Midbrain (tissue), 1 donor: Measurements from ENCODE around the gene MARK3.

Experiments used
- DNase-seq: peaks from one replicate; lab custom pipeline; 2025; lab: John Stamatoyannopoulos, UW

The MARK3 gene

GRCh38 chr14:103396463-103396862, 11.2 kb downstream of the MARK3 start:
- DNase-seq: no peak

DNA sequence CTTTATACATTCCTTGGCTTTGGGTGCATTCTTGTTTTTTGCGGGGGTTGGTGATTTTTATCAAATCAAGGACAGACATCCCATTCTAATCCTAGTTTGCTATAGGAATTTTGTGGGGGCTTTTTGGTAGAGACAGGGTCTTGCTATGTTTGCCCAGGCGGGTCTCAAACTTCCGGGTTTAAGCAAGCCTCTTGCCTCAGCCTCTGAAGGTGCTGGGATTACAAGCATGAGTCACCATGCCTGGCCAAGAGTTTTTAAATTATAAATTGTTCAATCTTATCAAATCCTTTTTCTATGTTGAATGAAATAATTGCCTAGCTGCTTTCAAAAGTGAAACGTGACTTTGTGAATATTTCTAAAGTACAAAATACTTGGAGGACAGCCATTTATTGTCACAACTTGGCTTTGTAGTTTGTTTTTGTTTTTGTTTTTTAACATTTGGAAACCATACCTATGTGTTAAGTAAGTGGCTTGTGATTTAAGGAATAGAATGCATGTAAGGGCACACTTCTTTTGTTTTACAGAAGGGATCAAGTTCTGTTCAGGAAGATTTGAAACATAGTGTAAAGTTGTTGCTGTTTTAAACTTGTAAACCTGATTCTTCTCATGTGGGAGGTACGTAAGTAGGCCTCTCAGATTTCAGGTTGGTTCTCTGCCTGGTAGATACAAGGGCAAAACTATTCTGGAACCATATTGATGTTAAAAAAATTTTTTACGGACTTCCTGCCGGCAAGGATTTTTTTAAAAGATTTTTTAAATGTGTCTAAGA, 13.4 kb downstream of the MARK3 start:
- no peak for DNase-seq

DNA sequence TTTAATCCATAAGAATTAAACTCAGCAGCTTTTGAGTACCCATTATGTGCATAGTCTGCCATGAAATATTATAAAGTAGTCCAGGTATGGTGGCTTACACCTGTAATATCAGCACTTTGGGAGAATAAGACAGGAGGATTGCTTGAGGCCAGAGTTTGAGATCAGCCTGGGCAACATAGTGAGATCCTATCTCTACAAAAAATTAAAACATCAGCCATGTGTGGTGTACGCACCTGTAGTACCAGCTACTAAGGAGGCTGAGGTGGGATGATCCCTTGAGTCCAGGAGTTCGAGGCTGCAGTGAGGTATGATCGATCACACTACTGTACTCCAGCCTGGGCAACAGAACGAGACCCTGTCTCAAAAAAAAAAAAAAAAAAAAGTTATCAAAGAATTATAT, 15.3 kb downstream of the MARK3 start:
- no peak for DNase-seq

DNA sequence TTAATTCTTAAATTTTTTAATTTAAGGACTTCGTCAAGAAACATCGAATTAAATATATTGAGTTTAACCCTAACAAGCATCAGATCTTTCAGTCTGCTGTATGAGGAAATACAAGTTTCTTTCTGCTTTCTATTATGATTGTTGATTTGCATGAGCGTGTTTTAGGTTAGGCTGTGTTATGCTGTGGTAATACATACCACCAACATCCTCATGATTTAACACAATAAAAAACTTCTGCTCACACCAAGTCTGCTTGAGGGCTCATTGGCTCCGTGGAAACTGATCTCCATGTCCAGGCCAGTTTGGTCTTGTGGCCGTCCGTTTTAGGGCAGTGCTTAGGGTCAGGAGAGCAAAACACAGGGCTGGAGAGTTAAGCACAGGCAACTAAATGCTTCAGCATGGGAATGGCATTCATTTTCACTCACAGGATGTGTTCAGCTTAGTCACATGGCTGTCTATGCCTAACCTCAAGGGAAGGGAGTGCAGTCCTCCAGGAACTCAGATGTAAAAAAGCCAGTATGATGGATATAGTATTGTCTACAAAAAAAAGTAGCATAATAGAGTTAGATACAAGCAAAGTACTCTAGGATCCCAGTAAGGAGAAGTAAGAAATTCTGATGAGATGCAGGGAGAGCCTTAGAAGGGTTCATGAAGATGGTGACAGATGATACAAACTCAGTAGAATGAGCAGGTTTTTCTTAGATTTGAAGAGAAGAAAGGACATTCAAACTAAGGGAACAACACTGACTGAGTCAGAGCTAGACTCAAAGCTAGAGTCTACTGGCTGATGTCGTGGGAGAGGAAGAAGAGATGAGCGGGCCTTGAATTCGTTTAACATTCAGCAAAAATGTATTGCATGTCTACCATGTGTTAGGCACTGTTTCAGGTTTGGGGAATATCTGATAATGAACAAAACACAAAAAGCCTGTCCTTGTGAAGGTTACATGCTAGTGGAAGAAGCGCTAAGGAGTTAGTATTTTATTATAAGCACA, 16.3 kb downstream of the MARK3 start:
- no peak for DNase-seq

- DNase-seq: no peak
Observed at GRCh38 chr14:103402695-103403094, 17.5 kb downstream of the MARK3 start.

DNA sequence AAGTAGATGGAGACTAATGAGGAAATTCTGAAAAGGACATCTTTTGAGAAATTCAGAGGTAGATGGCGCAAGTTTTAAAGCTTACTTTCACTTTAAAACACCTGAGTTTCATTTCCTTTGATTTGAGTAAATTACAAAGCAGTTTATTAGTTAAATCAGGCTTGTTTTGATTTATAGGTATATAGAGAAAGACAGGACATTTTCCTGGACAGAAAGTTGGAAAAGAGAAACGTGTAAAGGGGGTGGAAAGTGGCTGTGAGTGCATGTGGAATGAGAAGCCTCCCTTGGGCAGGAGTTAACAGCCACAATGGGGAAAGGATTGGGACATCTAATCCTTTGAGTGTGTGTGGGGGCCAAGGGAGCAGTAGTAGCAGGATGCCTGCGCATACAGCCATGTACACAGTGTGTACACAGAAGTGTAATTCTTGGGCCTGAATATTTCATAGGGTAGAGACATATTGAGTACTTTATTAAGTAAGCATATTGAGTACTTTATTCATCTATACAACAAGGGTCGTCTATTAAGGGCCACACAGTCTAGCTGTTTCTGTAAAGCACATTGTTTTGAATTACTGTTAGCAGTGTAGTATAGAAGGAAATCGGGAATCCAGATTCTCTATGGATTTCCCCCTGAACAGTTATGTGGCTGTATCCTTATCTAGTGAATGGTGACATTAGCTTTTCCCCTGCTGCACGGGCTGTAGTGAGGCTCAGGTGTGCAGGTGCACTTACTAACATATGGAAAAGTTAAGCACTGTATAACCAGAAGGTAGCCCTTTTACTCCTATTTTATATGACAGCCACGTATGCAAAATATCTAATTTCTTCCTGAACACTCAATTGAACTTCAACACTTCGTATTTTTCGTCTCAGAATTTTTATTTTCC, 19.1 kb downstream of the MARK3 start:
- no peak for DNase-seq

DNA sequence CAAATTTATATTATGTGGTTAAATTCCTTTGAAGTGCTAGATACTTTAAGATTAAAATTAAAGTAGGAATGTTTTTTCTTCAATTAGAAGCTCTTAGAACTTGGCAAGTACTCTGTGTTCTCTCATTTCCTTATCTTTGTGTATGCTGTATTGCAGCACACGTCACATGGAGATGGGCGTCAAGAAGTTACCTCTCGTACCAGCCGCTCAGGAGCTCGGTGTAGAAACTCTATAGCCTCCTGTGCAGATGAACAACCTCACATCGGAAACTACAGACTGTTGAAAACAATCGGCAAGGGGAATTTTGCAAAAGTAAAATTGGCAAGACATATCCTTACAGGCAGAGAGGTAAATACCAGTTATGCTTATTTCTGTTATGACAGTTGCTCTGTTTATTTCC, 19.7 kb downstream of the MARK3 start:
- no peak for DNase-seq

DNA sequence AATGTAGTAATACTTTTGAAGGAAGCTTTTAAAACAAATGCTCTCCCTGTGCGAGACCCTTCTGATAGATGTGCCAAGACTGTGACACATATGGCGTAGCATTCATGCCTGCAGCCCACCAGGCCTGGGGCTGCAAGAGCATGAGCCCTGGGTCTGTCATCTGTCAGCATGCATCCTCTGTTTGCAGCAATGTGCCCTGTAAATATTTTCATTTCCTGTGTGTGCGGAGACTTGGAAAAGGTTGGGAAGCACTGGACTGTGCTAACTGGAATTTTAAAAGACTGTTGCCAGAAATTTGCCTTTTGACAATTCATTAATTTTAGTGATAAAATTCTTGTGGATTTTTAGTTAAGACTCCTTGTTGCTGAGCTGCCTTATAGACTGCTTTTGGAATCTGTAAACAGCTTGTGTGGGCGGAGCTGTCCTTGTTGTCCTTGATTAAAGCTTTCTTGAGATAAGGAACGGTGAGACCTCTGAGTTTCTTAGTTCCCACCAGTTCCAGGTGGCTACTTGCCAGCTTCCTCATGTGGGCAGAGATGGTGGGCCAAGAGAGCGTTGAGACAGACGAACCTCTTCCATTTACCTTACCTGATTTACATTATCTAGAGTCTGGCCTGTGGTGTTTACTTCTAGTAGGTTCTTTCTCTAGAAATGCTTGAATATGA, 23.4 kb downstream of the MARK3 start:
- no peak for DNase-seq

- DNase-seq: peak; percentile 48
Observed at GRCh38 chr14:103416916-103417315, 31.7 kb downstream of the MARK3 start.

DNA sequence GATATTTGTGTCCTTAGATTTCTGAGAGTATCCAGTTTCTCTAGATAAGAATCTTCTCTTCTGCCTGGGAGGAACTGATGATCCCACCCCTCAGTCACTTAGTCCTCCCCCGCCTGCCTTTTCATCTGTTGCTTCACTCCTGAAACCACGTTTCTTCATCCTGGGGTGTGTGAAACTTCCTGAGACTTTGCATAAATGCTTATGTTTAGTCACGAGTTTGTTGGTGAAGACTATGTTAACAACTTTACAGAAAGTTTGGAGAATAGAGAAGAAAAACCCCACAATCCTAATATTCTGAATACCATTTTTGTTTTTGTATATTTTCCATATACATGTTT, 33.2 kb downstream of the MARK3 start:
- DNase-seq: no peak

DNA sequence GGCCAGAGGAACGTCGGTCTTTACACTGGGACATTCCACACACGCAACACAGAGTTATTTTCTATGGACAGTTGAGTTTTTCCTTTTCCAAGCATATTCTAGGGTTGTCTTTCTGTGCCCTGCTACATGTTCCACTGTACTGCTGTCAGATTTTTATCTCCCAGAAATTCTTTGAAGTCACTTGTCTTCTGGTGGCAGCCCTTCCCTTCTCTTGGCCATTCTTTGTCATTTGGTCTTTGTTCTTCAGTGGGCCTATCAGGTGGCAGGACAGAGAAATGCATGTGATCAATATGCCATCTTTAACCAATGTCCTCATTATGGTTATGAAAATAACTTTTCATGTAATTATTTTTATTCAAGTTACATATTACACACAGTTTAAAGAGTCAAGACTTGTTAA, 36.3 kb downstream of the MARK3 start:
- DNase-seq: no peak

- DNase-seq: no peak
Observed at GRCh38 chr14:103423050-103423461, 37.8 kb downstream of the MARK3 start.

DNA sequence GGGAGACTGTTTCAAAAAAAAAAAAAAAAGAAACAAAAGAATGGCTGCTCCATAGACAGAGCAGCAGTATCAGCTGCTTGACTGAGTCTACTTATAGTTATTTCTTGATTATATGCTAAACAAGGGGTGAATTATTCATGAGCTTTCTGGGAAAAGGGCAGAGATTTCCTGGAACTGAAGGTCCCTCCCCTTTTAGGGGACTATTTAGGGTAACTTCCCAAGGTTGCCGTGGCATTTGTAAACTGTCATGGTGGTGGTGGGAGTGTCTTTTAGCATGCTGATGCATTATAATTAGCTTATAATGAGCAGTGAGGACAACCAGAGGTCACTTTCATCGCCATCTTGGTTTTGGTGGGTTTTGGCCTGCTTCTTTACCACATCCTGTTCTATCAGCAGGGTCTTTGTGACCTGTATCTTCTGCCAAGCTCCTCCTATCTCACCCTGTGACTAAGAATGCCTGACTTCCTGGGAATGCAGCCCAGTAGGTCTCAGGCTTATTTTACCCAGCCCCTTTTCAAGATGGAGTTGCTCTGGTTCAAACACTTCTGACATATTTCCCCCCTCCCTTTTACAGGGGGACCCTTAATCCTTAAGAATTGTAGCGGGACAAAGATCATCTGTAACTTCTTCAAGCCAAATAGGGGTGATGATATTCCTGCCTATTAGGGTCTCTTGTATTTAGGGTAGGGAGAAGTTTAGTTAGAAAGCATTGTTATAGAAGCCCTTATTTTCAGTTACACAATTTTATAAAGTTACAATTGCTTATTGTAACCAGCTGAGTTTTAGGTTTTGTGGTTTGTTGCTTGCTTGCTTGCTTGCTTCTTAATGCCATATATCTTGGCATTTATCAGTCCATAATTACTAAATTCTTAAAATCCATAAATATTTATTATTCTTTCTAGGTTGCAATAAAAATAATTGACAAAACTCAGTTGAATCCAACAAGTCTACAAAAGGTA, 42.5 kb downstream of the MARK3 start:
- no peak for DNase-seq

DNA sequence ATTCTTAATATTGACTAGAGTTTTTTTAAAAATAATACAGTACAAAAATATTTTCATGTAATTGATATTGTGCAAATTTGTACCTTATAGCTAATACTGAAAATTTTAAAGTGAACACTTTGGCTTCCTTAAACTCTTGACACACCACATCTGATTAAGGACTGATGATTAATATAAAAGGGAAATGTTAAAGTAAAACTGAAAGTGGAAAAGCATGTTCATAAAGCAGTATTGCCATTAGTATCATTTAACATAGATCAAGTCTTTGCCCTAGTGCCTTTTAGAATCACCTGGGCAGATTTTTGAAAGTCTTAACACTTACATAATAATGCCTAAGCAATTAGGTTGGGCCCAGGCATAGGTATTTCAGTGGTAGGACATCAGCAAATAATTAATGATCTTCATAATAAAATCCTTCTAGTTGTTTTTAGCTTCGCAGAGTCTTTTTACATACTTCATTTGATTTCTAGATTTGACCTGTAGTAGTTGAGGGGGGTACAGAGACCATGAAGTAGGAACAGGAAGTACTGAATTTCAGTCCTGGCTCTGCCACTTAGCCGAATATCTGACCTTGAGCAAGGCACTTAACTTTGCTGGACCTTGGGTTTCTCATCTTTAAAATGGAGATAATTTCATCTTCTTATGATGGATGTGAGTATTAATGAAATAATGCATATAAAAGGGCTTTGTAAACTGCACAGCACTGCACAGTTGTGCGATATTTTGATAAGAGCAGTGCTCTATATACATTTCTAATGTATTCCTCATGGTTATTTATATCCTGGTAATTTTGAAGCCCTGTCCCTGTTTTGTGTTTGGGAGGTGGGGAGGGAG, 43.7 kb downstream of the MARK3 start:
- DNase-seq: no peak

DNA sequence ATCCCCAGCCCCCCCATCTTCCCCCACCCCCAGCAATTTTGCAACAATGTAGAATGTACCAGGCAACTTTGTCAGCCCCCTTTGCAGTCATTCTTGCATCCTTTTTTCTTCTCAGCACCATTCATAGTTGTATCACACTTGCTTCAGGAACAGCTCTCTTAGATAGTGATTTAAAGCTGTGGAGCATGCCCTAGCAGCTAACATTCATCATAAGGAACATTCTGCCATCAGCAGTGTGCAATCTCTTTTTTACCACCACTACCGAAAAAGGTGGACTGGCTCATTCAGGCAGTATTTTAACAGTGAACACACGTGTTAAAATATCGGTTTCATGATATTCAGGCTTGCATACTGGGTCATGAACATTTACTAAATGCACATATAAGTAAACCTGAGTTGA, 45.1 kb downstream of the MARK3 start:
- no peak for DNase-seq

DNA sequence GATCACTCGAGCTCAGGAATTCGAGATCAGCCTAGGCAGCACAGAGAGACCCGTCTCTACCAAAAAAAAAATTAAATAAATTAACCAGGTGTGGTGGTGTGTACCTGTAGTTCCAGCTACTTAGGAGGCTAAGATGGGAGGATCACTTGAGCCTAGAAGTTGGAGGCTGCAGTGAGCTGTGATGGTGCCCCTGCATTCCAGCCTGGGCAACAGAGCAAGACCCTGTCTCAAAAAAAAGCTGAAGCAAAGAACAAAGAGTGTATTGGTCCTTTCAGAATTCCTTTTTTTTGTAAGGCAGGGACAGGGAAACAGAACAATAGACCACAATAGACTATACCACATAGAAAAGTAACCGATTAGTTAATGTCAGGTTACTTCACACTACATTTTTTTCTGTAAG, 47.4 kb downstream of the MARK3 start:
- no peak for DNase-seq

GRCh38 chr14:103433916-103434563, 48.8 kb downstream of the MARK3 start:
- no peak for DNase-seq

DNA sequence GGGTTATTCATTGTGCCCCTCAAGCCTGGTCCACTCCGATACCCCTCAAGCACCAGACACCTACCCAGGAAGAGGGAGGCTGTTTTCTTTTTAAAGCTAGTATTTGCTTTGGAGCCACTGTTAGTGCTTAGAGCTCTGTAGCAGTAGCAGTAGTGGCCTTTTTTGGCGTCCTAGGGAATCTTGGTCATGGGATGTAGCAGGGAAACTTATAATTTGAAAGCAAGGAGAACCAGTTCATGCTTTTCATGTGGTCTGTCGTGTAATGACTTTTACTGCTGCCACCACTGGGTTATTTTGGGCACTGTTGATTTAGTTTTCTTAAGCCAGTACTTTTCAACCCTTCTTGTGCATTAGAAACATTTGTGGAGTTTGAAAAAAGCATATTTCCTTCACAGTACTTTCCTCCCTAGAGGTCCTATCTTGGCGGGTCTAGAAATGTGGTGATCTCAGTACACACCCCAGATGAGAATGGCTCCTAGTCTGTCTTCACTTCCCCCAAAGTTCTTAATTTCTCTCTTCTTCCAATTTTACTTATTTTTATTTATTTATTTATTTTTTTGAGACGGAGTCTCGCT, 49.7 kb downstream of the MARK3 start:
- DNase-seq: no peak

GRCh38 chr14:103436533-103436932, 51.3 kb downstream of the MARK3 start:
- DNase-seq: no peak
